ENCODE measurements around the gene SMCO1.
A peak's percentile ranks its signal among the peaks of the same experiment; 100 is the strongest.
"Not testable (repeated sequence)": the region's sequence is repeated elsewhere in the genome, so short reads cannot be mapped to it uniquely, and the experiment has no call there.

SMCO1 gene

GRCh38 chr3:196492080-196492479 is 23.1 kb downstream of the SMCO1 start:
- no peak for DNase-seq (ENCODE audit: low spot score)

GRCh38 chr3:196489747-196490146 is 25.4 kb downstream of the SMCO1 start:
- no peak for DNase-seq (ENCODE audit: low spot score)

DNA sequence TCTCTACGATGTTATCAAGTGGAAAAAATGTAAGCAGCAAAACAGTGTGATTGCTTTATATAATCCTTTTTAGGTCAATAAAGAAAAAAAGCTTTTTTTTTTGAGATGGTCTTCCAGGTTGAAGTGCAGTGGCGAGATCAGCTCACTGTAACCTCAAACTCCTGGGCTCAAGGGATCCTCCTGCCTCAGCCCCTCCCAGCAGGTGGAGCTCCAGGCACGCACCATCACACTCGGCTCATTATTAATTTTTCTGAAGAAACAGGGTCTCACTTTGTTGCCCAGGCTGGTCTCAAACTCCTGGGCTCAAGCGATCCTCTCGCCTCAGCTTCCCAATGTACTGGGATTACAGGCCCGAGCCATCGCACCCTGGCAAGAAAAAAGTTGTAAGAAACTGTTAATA is 28.9 kb downstream of the SMCO1 start:
- peak; percentile 53 for DNase-seq (ENCODE audit: low spot score)

- DNase-seq (ENCODE audit: low spot score): no peak
These were observed 37.5 kb downstream of the SMCO1 start for GRCh38 chr3:196477678-196478077.

DNA sequence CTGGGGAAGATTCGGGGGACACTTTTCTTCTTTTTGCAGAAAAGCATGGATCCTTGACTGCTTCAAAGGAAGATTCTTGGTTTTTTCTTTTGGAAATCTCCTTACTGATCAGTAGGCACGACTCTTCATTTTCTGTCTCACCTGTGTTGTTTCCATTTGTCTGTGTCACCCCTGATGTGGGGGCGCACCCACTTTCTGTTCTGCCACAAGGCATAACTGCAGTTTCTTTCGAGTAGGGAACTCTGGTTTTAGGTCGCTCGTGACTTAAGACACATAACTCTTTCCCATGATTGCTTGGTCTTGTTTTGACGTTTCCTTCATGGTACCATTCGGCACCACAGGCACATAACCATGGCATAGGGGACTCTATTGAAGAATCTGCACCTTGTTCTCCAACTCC is 42.9 kb downstream of the SMCO1 start:
- DNase-seq (ENCODE audit: low spot score): no peak

- DNase-seq (ENCODE audit: low spot score): no peak
These were observed 43.6 kb downstream of the SMCO1 start for GRCh38 chr3:196471551-196471950.

- DNase-seq (ENCODE audit: low spot score): not testable (repeated sequence)
These were observed 45.0 kb downstream of the SMCO1 start for GRCh38 chr3:196470182-196470581.

- no peak for DNase-seq (ENCODE audit: low spot score)
These were observed 51.3 kb downstream of the SMCO1 start for GRCh38 chr3:196463804-196464203.

GRCh38 chr3:196463478-196463756 is 51.7 kb downstream of the SMCO1 start:
- no peak for DNase-seq (ENCODE audit: low spot score)

- not testable (repeated sequence) for DNase-seq (ENCODE audit: low spot score)
These were observed 52.3 kb downstream of the SMCO1 start for GRCh38 chr3:196462680-196463477.

DNA sequence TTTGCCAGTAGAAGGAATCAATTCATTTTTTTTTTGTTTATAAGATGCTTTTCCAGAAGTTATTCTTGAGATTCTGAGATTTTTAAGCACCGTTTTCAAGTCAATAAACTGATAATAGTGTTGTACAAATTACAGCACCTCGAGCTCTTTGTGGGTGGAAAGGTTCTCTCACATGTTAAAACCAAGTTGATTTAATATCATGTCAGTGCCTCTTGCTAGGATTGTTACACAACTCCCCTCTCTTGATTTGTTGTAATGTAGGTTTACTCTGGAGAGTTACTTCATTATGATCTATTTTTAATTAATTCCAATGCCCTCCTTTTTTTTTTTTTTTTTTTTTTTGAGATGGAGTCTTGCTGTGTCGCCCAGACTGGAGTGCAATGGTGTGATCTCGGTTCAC is 57.1 kb downstream of the SMCO1 start:
- DNase-seq (ENCODE audit: low spot score): no peak

DNA sequence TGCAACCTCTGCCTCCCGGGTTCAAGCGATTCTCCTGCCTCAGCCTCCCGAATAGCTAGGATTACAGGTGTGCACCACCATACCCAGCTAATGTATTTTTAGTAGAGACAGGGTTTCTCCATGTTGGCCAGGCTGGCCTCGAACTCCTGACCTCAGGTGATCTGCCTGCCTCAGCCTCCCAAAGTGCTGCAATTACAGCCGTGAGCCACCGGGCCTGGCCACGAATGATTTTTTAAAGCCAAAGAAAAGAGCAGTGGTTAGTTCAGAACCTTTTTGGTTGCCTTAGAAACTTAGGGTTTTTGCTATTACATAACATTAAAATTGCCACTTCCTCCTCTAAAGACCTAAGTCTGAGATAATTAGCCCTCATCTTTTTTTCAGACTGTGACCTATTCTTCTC is 57.7 kb downstream of the SMCO1 start:
- not testable (repeated sequence) for DNase-seq (ENCODE audit: low spot score)
